ENCODE results near the gene SLC1A6.
"Not testable (repeated sequence)": the region's sequence is repeated elsewhere in the genome, so short reads cannot be mapped to it uniquely, and the experiment has no call there.

The SLC1A6 gene

GRCh38 chr19:14961956-14962685 lies 17.5 kb downstream of the SLC1A6 start:
- no peak for DNase-seq (ENCODE audit: low read depth)
- no peak overlapping the region for H3K4me3 ChIP-seq (ENCODE audit: low read depth, low read length)

- H3K4me3 ChIP-seq (ENCODE audit: low read depth, low read length), result no peak overlapping the region
- DNase-seq (ENCODE audit: low read depth), result no peak
Observed at GRCh38 chr19:14959263-14959662, 20.4 kb downstream of the SLC1A6 start.

GRCh38 chr19:14957464-14957863 lies 22.2 kb downstream of the SLC1A6 start:
- no peak overlapping the region for H3K4me3 ChIP-seq (ENCODE audit: low read depth, low read length)
- DNase-seq (ENCODE audit: low read depth), result no peak

- no peak for DNase-seq (ENCODE audit: low read depth)
- H3K4me3 ChIP-seq (ENCODE audit: low read depth, low read length), result no peak overlapping the region
Observed at GRCh38 chr19:14954071-14954655, 25.5 kb downstream of the SLC1A6 start.

GRCh38 chr19:14952767-14953166 lies 26.9 kb downstream of the SLC1A6 start:
- DNase-seq (ENCODE audit: low read depth), result no peak
- H3K4me3 ChIP-seq (ENCODE audit: low read depth, low read length), result no peak overlapping the region

- no peak for DNase-seq (ENCODE audit: low read depth)
- H3K4me3 ChIP-seq (ENCODE audit: low read depth, low read length), result no peak overlapping the region
Observed at GRCh38 chr19:14950421-14950820, 29.2 kb downstream of the SLC1A6 start.

GRCh38 chr19:14949876-14950275 lies 29.8 kb downstream of the SLC1A6 start:
- no peak for DNase-seq (ENCODE audit: low read depth)
- H3K4me3 ChIP-seq (ENCODE audit: low read depth, low read length), result no peak overlapping the region

GRCh38 chr19:14949413-14949812 lies 30.3 kb downstream of the SLC1A6 start:
- not testable (repeated sequence) for H3K4me3 ChIP-seq (ENCODE audit: low read depth, low read length); DNase-seq (ENCODE audit: low read depth)

- no peak overlapping the region for H3K4me3 ChIP-seq (ENCODE audit: low read depth, low read length)
- no peak for DNase-seq (ENCODE audit: low read depth)
Observed at GRCh38 chr19:14944456-14944855, 35.2 kb downstream of the SLC1A6 start.

GRCh38 chr19:14943601-14944000 lies 36.1 kb downstream of the SLC1A6 start:
- DNase-seq (ENCODE audit: low read depth), result no peak
- H3K4me3 ChIP-seq (ENCODE audit: low read depth, low read length), result no peak overlapping the region

GRCh38 chr19:14941189-14941588 lies 38.5 kb downstream of the SLC1A6 start, which contains the start of gene OR7C2:
Gene OR7C2, plus strand, starts transcription at chr19:14941489. Its CDS starts 0 bp downstream, at chr19:14941489.
- H3K4me3 ChIP-seq (ENCODE audit: low read depth, low read length), result no peak within 1 kb of the TSS
- no peak for DNase-seq (ENCODE audit: low read depth)

GRCh38 chr19:14940266-14940665 lies 39.4 kb downstream of the SLC1A6 start:
- no peak for DNase-seq (ENCODE audit: low read depth)

GRCh38 chr19:14933506-14933905 lies 46.2 kb downstream of the SLC1A6 start:
- H3K4me3 ChIP-seq (ENCODE audit: low read depth, low read length), result no peak overlapping the region
- DNase-seq (ENCODE audit: low read depth), result no peak

More at GRCh38 chr19:14940266-14940665, 39.4 kb downstream of the SLC1A6 start:
- H3K4me3 ChIP-seq (ENCODE audit: low read depth, low read length), result no peak overlapping the region

GRCh38 chr19:14916848-14917247 lies 62.8 kb downstream of the SLC1A6 start:
- DNase-seq (ENCODE audit: low read depth), result no peak
- H3K4me3 ChIP-seq (ENCODE audit: low read depth, low read length), result no peak overlapping the region

GRCh38 chr19:14915116-14915515 lies 64.5 kb downstream of the SLC1A6 start:
- DNase-seq (ENCODE audit: low read depth), result no peak
- no peak overlapping the region for H3K4me3 ChIP-seq (ENCODE audit: low read depth, low read length)

GRCh38 chr19:14906711-14907110 lies 73.0 kb downstream of the SLC1A6 start:
- no peak for DNase-seq (ENCODE audit: low read depth)
- H3K4me3 ChIP-seq (ENCODE audit: low read depth, low read length), result no peak overlapping the region

- no peak overlapping the region for H3K4me3 ChIP-seq (ENCODE audit: low read depth, low read length)
- DNase-seq (ENCODE audit: low read depth), result no peak
Observed at GRCh38 chr19:14901675-14902260, 77.9 kb downstream of the SLC1A6 start.
